Stomach (tissue), 4 donors: ENCODE measurements around the gene MYOT.

Experiments used
- CTCF ChIP-seq, 7 experiments: fragments of 450-650 bp in 4 of 7; fragments of 200-600 bp in 3 of 7; sonication (generic) in 3 of 7; IDR thresholded peaks; one replicate each; pipeline ENCODE4 v1.5.1; 2016 to 2019; ENCODE audit warnings: antibody characterized with exemption in 7 of 7, control low read depth in 2 of 7, mild to moderate bottlenecking in 1 of 7
- EP300 ChIP-seq: sonication (generic); formaldehyde crosslinking; IDR thresholded peaks from one replicate; pipeline ENCODE4 v1.6.1; 2017; ENCODE audit warnings: antibody characterized with exemption
- POLR2A ChIP-seq, 4 donors: fragments of 450-650 bp; IDR thresholded peaks; one replicate each; pipeline ENCODE4 v1.6.1; 2016; ENCODE audit warnings: antibody characterized with exemption in 4 of 4, control low read depth in 2 of 4, mild to moderate bottlenecking in 1 of 4, moderate library complexity in 1 of 4
- POLR2AphosphoS5 ChIP-seq, 3 donors: sonication (generic); formaldehyde crosslinking; IDR thresholded peaks; one replicate each; pipeline ENCODE4 v1.6.1; 2016; ENCODE audit warnings: antibody characterized with exemption in 3 of 3

GRCh38 chr5:137888466-137888862 lies 20.8 kb downstream of the MYOT start:
- TF ChIP-seq CTCF (IDR thresholded peaks at IDR 0.05) (no peak), POLR2A (IDR thresholded peaks at IDR 0.05) (no peak), POLR2AphosphoS5 (IDR thresholded peaks at IDR 0.05) (no peak), EP300 (no peak)
